Activated CD4-positive, alpha-beta memory T cell treated with anti-CD3 and anti-CD28 coated beads for 36 hours (primary cell): ENCODE measurements around the gene FAM3B. TPM values are rescaled to one million over a fixed set of nuclear protein-coding genes. Genes with fewer than 3 reads are reported as not detected.

ENCODE experiments used
- CTCF ChIA-PET: fragments of 350-600 bp; sonication (Branson Sonifier 250); formaldehyde crosslinking; loops from one replicate; lab custom pipeline; 2021; ENCODE audit warnings: antibody characterized with exemption, inconsistent platforms; lab: Charles Lee
- POLR2A ChIA-PET: fragments of 350-600 bp; sonication (Branson Sonifier 250); formaldehyde crosslinking; loops from one replicate; lab custom pipeline; 2021; ENCODE audit warnings: antibody characterized with exemption; lab: Charles Lee
- DNase-seq: peaks from one replicate; pipeline ENCODE4 v3.0.0-alpha.2; 2020
- H3K27ac Mint-ChIP-seq: one replicate; pipeline ENCODE4 v1.8.0; 2021; ENCODE audit warnings: mixed read lengths
- H3K27me3 Mint-ChIP-seq: one replicate; pipeline ENCODE4 v1.8.0; 2021; ENCODE audit warnings: mixed read lengths
- H3K36me3 Mint-ChIP-seq: one replicate; pipeline ENCODE4 v1.8.0; 2021; ENCODE audit warnings: mixed read lengths
- H3K4me1 Mint-ChIP-seq: one replicate; pipeline ENCODE4 v1.8.0; 2021; ENCODE audit warnings: low read depth, mixed read lengths
- H3K4me3 Mint-ChIP-seq: one replicate; pipeline ENCODE4 v1.8.0; 2021; ENCODE audit warnings: mild to moderate bottlenecking, mixed read lengths
- H3K9me3 Mint-ChIP-seq: one replicate; pipeline ENCODE4 v1.8.0; 2021; ENCODE audit warnings: mixed read lengths
- intact Hi-C: fragments of 100-400 bp; cut with micrococcal nuclease; formaldehyde crosslinking; loops from one replicate; pipeline ENCODE4 v1.15.1; 2023
- total RNA-seq, 2 experiments: library from RNA; stranded (reverse); gene quantifications; one replicate each; pipeline ENCODE4 v1.2.3, GENCODE V29; 2021

FAM3B gene
- total RNA-seq, 2 experiments from 2014 or later = not detected

DNA sequence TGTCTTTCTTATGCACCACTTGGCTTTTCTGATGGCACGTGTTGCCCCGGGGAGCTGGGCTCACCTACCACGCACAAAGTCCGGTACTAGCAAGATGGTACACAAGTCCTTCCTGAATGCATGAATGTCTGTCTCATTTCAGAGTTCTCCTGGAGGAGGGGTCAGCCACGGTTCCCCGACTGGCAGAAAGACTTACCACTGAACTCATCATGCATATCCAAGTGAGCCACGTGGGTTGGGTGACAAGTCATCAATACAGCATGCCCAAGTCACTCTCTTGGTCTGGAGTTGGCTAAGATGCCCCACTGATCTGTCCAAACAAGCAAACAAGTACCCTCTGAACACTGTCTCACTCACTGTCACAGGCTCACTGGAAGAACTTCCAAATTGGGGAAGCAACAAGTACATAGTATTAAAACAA lies 80.9 kb downstream of the FAM3B start:
- H3K27me3 Mint-ChIP-seq = no peaks in the 10 kb centered on the region
- intact Hi-C loops = no loop called here
- no peak overlapping the region for H3K27ac Mint-ChIP-seq
- no peaks in the 10 kb centered on the region for H3K4me1 Mint-ChIP-seq
- ChIA-PET POLR2A (no interaction called here), CTCF (no interaction called here)
- DNase-seq = no peak
- H3K9me3 Mint-ChIP-seq = no peaks in the 10 kb centered on the region
- peaks cover 35% of the 10 kb centered on the region for H3K36me3 Mint-ChIP-seq
- H3K4me3 Mint-ChIP-seq = no peak overlapping the region

DNA sequence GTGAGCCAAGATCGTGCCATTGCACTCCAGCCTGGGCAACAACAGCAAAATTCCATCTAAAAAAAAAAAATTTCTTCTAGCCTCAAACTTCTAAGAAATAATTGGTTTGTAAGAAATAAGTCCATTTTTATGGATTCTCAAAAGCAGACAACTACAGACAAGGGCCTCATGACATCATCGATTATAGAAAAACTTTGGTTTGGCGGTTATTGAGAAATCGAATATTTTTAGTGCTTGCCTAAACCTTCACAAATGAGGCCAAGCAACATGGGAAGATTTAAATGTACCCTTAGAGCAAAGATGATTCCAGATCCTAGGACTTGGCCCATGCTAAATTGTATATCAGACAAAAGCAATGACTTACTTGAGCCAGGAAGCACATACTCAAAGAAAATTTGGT lies 81.7 kb downstream of the FAM3B start:
- H3K4me3 Mint-ChIP-seq = no peak overlapping the region
- H3K27ac Mint-ChIP-seq = no peak overlapping the region
- no peak for DNase-seq
- intact Hi-C loops = no loop called here
- H3K4me1 Mint-ChIP-seq = no peaks in the 10 kb centered on the region
- ChIA-PET POLR2A (no interaction called here), CTCF (no interaction called here)
- no peaks in the 10 kb centered on the region for H3K9me3 Mint-ChIP-seq
- H3K27me3 Mint-ChIP-seq = no peaks in the 10 kb centered on the region
- H3K36me3 Mint-ChIP-seq = peaks cover 38% of the 10 kb centered on the region

DNA sequence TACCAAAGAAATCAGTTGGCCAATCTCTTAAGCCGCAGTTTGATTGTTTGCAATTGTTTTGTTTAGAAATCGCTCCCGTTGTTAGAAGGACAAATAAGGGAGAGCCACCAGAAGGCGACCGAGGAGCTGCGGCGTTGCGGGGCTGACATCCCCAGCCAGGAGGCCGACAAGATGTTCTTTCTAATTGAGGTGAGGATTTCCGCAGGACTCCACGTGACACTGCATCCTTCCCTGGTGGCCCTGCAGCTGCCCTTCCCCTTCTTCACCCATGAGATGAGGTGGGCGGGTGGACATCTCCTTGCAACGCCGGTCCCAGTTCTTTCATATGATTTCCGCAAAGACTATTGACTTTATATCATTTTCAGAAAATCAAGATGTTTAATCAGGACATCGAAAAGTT lies 82.2 kb downstream of the FAM3B start:
- POLR2A ChIA-PET = no interaction called here
- Mint-ChIP-seq H3K27ac (no peak overlapping the region), H3K4me3 (no peak overlapping the region), H3K36me3 (peaks cover 37% of the 10 kb centered on the region), H3K27me3 (no peaks in the 10 kb centered on the region), H3K9me3 (no peaks in the 10 kb centered on the region), H3K4me1 (no peaks in the 10 kb centered on the region)
- intact Hi-C loops = no loop called here
- CTCF ChIA-PET = no interaction called here
- no peak for DNase-seq

DNA sequence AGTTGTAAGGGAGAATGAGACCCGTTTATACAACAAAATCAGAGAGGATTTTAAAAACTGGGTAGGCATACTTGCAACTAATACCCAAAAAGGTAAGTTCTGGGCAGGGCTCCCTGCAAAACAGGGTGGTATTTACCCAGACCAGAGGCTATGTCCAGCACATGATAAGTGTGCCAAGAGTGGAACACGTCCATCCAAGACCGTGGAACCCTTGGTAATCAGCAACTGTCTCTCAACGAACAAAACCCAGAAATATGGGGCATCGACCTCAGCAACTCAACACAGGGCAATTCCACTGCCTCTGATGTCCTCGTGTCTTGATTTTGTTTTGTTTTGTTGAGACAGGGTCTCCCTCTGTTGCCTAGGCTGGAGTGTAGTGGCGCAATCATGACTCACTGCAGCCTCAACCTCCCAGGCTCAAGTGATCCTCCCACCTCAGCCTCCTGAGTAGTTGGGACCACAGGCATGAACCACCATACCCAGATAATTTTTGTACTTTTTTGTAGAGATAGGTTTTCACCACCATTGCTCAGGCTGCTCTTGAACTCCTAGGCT lies 82.7 kb downstream of the FAM3B start:
- H3K9me3 Mint-ChIP-seq = no peaks in the 10 kb centered on the region
- H3K27me3 Mint-ChIP-seq = no peaks in the 10 kb centered on the region
- H3K4me3 Mint-ChIP-seq = no peak overlapping the region
- no peak for DNase-seq
- no peaks in the 10 kb centered on the region for H3K4me1 Mint-ChIP-seq
- no peak overlapping the region for H3K27ac Mint-ChIP-seq
- CTCF ChIA-PET = no interaction called here
- peaks cover 37% of the 10 kb centered on the region for H3K36me3 Mint-ChIP-seq
- intact Hi-C loops = no loop called here
- POLR2A ChIA-PET = no interaction called here

DNA sequence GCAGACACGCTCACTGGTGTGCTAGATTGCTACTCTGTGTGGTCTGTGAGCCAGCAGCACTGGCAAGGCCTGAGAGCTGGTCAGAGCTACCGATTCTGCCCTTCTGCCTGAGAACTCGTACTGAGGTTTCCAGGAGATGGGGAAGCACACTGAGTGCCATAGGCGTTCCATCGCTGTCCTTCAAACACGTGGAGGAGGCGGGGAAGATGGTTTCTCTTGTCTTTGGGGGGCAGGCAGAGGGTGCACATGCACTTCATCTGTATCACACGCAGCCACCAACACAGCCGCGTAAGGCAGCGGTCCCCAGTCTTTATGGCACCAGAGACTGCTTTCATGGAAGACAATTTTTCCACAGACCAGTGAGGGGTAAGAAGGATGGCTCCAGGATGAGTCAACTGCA lies 85.6 kb downstream of the FAM3B start:
- no peaks in the 10 kb centered on the region for H3K4me1 Mint-ChIP-seq
- no peaks in the 10 kb centered on the region for H3K9me3 Mint-ChIP-seq
- H3K27ac Mint-ChIP-seq = no peak overlapping the region
- peaks cover 39% of the 10 kb centered on the region for H3K36me3 Mint-ChIP-seq
- POLR2A ChIA-PET = interaction anchor here (0.9 kb wide), 1 partner anchor 10 kb away, joined by 3 read pairs; no protein-coding TSS in a partner anchor
- H3K27me3 Mint-ChIP-seq = no peaks in the 10 kb centered on the region
- CTCF ChIA-PET = interaction anchor here (1.5 kb wide), 1 partner anchor 119 kb away, joined by 8 read pairs; no protein-coding TSS in a partner anchor
- no peak overlapping the region for H3K4me3 Mint-ChIP-seq
- DNase-seq = no peak
- intact Hi-C loops = no loop called here

DNA sequence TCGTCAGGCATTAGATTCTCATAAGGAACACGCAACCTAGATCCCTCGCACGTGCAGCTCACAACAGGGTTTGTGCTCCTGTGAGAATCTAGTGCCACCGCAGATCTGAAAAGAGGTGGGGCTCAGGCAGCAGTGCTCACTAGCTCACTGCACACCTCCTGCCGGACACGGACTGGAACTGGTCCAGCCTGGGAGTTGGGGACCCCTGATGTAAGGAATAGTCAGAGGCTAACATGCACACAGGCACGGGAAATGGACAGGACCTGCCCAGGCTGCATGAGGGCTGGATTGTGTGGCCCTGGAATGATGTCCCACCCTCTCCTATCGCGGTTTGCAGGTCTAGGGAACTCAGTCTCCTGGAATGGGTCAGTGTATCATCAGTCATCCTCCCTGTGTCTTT lies 86.2 kb downstream of the FAM3B start:
- peaks cover 39% of the 10 kb centered on the region for H3K36me3 Mint-ChIP-seq
- H3K4me1 Mint-ChIP-seq = no peaks in the 10 kb centered on the region
- POLR2A ChIA-PET = interaction anchor here (0.9 kb wide), 1 partner anchor 9 kb away, joined by 3 read pairs; no protein-coding TSS in a partner anchor
- no peak for DNase-seq
- H3K27ac Mint-ChIP-seq = no peak overlapping the region
- H3K27me3 Mint-ChIP-seq = no peaks in the 10 kb centered on the region
- intact Hi-C loops = no loop called here
- no peak overlapping the region for H3K4me3 Mint-ChIP-seq
- H3K9me3 Mint-ChIP-seq = no peaks in the 10 kb centered on the region
- CTCF ChIA-PET = no interaction called here

DNA sequence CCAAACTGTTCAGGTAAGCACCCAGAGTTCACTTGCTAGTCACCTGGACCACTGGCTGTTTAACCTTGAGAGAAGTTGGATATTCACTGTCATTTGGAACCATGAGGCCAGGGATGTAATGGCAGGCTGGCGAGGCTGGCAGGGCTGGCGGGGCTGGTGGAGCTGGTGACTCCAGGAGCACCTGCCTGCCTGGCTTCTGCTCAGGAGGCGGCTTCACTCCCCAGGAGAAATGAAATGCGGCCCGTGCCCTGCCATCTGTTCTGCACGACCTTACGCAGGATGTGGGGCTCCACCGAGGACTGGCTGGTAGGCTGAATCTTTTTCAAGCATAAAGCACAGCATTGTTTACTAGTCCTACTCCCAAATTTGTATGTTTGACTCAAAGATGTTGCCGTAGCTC lies 86.7 kb downstream of the FAM3B start:
- H3K9me3 Mint-ChIP-seq = no peaks in the 10 kb centered on the region
- intact Hi-C loops = no loop called here
- no peaks in the 10 kb centered on the region for H3K4me1 Mint-ChIP-seq
- H3K4me3 Mint-ChIP-seq = no peak overlapping the region
- peaks cover 40% of the 10 kb centered on the region for H3K36me3 Mint-ChIP-seq
- H3K27ac Mint-ChIP-seq = no peak overlapping the region
- CTCF ChIA-PET = no interaction called here
- no peaks in the 10 kb centered on the region for H3K27me3 Mint-ChIP-seq
- DNase-seq = no peak
- POLR2A ChIA-PET = no interaction called here

DNA sequence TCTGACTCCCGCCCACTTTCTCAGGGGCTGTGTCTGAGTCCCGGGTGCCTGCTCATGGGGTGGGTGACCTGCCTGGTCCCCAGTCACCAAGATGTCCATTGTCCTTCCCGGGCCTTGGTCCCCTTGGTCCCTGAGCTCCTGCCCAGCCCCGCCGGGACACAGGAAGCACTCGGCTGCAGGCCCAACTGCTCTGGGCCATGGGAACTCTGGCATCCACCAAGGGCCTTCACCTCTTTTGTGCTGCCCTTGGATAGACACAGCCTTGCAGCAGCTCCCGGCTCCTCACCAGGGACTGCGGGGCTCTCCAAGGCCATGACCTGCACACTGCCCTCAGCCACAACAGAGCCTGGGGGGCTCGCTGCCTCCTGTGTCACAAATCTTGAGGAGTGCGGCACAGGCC lies 87.4 kb downstream of the FAM3B start:
- intact Hi-C loops = no loop called here
- Mint-ChIP-seq H3K36me3 (peaks cover 41% of the 10 kb centered on the region), H3K4me1 (no peaks in the 10 kb centered on the region), H3K9me3 (no peaks in the 10 kb centered on the region), H3K27ac (no peak overlapping the region), H3K27me3 (no peaks in the 10 kb centered on the region), H3K4me3 (no peak overlapping the region)
- no peak for DNase-seq
- CTCF ChIA-PET = no interaction called here
- POLR2A ChIA-PET = no interaction called here

DNA sequence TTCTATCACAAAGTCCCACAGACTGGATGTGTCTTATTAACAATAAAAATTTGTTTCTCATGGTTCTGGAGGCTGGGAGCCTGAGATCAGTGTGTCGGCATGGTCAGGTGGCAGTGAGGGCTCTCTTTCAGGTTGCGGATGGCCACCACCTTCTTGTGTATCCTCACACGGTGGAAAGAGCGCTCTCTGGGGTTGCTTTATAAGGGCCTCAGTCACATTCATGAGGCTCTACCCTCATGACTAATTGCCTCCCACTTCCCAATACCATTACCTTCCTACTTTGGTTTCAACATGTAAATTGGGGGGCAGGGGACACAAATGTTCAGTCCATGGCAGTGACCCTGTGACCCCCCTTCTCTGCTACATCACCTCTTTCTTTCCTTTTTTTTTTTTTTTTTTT lies 88.7 kb downstream of the FAM3B start:
- Mint-ChIP-seq H3K36me3 (peaks cover 51% of the 10 kb centered on the region), H3K4me3 (no peak overlapping the region), H3K9me3 (peaks cover 6% of the 10 kb centered on the region), H3K27ac (no peak overlapping the region), H3K4me1 (no peaks in the 10 kb centered on the region), H3K27me3 (no peaks in the 10 kb centered on the region)
- POLR2A ChIA-PET = no interaction called here
- intact Hi-C loops = no loop called here
- no peak for DNase-seq
- CTCF ChIA-PET = no interaction called here

DNA sequence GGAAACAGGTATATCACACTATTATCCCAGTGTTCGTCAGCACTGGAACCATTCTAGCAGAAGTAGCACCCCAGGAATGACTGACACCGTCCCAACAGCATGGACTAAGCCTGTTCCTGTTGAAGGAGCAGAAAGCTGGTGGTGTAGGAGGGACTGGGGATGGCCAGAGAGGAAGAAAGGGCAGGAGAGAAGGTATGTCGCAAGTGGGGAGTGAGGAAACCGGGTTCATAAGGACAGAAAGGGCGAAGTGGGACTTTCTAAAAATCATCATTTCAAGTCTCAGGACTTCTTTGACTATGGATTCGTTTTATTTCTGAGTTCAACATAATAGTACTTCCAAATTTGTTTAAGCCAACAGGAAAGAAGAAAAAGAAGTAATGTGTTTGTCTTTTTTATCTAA lies 89.7 kb downstream of the FAM3B start:
- DNase-seq = no peak
- H3K4me1 Mint-ChIP-seq = no peaks in the 10 kb centered on the region
- H3K9me3 Mint-ChIP-seq = peaks cover 9% of the 10 kb centered on the region
- CTCF ChIA-PET = no interaction called here
- H3K36me3 Mint-ChIP-seq = peaks cover 47% of the 10 kb centered on the region
- H3K27me3 Mint-ChIP-seq = no peaks in the 10 kb centered on the region
- POLR2A ChIA-PET = no interaction called here
- intact Hi-C loops = no loop called here
- H3K4me3 Mint-ChIP-seq = no peak overlapping the region
- no peak overlapping the region for H3K27ac Mint-ChIP-seq

Other genes starting within 250 kb of the FAM3B start
- 1 to 10 TPM in 1 of 2 experiments, under 1 TPM in 1; 0.77 to 1.1 TPM for gene BACE2, start 148.6 kb upstream of the FAM3B start, total RNA-seq
- 10 to 100 TPM; 25.3 to 26.9 TPM for gene MX2, start 45.2 kb downstream of the FAM3B start, total RNA-seq
- gene MX1, start 109.4 kb downstream of the FAM3B start, total RNA-seq = 100 to 1,000 TPM; 106 TPM
- gene TMPRSS2, start 191.4 kb downstream of the FAM3B start, total RNA-seq = not detected